SJSA1 (cell line): ENCODE measurements around the gene NEGR1. TPM values are rescaled to one million over a fixed set of nuclear protein-coding genes. Genes with fewer than 3 reads are reported as not detected.

Experiments
- DNase-seq, 2 experiments: peaks; one replicate each; pipeline ENCODE4 v3.0.0-alpha.2; 2015 to 2020; ENCODE audit warnings: low spot score in 2 of 2, low read depth in 1 of 2
- H3K27ac ChIP-seq: fragments of 250-450 bp; sonication (Bioruptor Pico); 2 replicates; pipeline ENCODE4 v1.5.1; 2020; ENCODE audit warnings: mild to moderate bottlenecking, moderate library complexity
- H3K27me3 ChIP-seq: fragments of 250-450 bp; sonication (Bioruptor Pico); replicated peaks from 2 replicates; pipeline ENCODE4 v1.5.1; 2020; ENCODE audit warnings: mild to moderate bottlenecking, moderate library complexity
- H3K36me3 ChIP-seq: fragments of 250-450 bp; sonication (Bioruptor Pico); 2 replicates; pipeline ENCODE4 v1.5.1; 2020; ENCODE audit warnings: mild to moderate bottlenecking
- H3K4me1 ChIP-seq: fragments of 250-450 bp; sonication (Bioruptor Pico); replicated peaks from 2 replicates; pipeline ENCODE4 v1.6.1; 2021; ENCODE audit warnings: mild to moderate bottlenecking
- H3K4me3 ChIP-seq: fragments of 250-450 bp; sonication (Bioruptor Pico); 2 replicates; pipeline ENCODE4 v1.5.1; 2020; ENCODE audit warnings: mild to moderate bottlenecking
- H3K9me3 ChIP-seq: fragments of 250-450 bp; sonication (Bioruptor Pico); replicated peaks from 2 replicates; pipeline ENCODE4 v1.5.1; 2020; ENCODE audit warnings: mild to moderate bottlenecking
- total RNA-seq: library from RNA; depleted of rRNA; stranded (reverse); fragments of >200 nt; shearing (Covaris generic); gene quantifications from 2 replicates; pipeline ENCODE4 v1.2.3, GENCODE V29; 2014

NEGR1 gene
- total RNA-seq, 1 experiment from 2014 or later = 1.9 TPM

DNA sequence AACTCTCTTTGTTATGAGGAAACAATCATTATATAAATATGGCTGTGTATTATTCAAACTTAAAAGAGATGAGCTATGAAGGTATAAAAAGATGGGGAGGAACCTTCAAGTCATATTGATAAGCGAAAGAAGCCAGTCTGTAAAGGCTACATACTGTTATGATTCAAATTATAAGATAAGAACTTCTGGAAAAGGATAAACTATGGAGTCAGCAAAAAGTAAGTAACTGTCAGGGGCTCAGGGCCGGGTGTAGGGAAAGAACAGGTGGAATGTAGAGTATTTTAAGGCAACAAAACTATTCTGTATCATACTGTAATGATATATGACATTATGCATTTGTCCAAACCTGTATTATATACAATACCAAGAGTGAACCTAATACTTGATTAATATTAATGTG is 628.4 kb downstream of the NEGR1 start:
- no peaks in the 10 kb centered on the region for H3K36me3 ChIP-seq
- H3K4me1 ChIP-seq = no peaks in the 10 kb centered on the region
- no peak overlapping the region for H3K27ac ChIP-seq

DNA sequence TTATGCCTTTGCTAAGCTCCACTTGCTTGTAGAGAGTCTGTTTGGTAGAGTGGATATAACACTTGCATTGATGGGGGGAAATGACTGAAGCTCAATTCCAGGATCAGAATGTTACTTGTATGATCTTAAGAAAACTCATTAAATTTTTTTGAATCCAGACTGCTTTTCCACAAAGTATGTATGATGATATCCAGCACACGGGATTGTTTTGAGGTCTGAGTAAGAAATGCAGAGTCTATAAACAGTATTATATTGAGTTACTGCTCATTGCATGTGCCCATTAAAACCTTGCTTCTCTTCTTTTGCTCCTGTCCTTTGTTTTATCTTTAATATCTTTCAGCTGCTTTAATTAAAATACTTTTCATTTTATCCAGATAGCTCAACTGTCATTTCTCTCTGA is 631.1 kb downstream of the NEGR1 start:
- no peaks in the 10 kb centered on the region for H3K36me3 ChIP-seq
- H3K27me3 ChIP-seq = no peaks in the 10 kb centered on the region
- H3K4me1 ChIP-seq = no peaks in the 10 kb centered on the region
- no peaks in the 10 kb centered on the region for H3K9me3 ChIP-seq
- no peak for DNase-seq
- no peak overlapping the region for H3K4me3 ChIP-seq
- no peak overlapping the region for H3K27ac ChIP-seq

More for the DNA sequence above, 628.4 kb downstream of the NEGR1 start:
- Histone ChIP-seq H3K4me3 (no peak overlapping the region), H3K9me3 (no peaks in the 10 kb centered on the region), H3K27me3 (no peaks in the 10 kb centered on the region)
- DNase-seq = no peak

DNA sequence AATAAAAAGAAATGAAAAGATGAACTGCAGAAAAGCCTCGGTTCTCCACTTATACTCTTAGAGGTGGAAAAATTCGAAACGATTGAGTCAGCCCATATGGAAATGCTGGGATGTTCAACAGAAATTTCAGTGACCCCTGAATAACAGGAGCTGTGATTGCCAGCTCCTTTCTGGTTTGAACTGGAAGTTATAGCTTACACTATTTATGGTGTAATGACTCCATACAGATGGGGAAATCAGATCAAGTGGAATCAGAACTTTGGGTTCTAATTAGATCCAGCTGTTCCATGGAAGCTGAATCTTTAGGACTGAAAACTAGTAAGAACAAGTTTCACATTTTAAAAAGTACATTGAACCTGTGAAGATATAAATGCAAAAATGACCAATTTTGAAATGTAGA is 632.2 kb downstream of the NEGR1 start:
- H3K36me3 ChIP-seq = no peaks in the 10 kb centered on the region
- no peaks in the 10 kb centered on the region for H3K4me1 ChIP-seq
- DNase-seq = no peak
- no peak overlapping the region for H3K27ac ChIP-seq
- H3K27me3 ChIP-seq = no peaks in the 10 kb centered on the region
- no peaks in the 10 kb centered on the region for H3K9me3 ChIP-seq
- H3K4me3 ChIP-seq = no peak overlapping the region

DNA sequence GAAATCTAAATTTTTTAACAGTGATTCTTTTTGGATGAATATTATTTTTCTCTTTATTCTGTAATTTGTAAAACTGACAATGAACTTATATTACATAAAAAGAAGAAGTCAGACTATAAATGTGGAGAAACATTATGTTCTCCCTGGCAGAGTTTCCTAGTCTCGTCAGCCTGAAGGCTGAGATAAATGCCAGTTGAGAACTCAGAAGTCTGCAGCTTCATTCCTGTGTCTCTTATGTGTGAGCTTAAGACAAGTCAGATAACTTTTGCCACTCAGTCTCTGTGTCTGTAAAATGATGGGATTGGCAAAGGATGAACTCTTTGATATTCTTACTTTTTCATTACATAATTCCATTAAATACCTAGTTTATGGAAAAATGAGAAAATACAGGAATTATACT is 632.7 kb downstream of the NEGR1 start:
- Histone ChIP-seq H3K4me1 (no peaks in the 10 kb centered on the region), H3K4me3 (no peak overlapping the region), H3K27me3 (no peaks in the 10 kb centered on the region), H3K9me3 (no peaks in the 10 kb centered on the region), H3K27ac (no peak overlapping the region), H3K36me3 (no peaks in the 10 kb centered on the region)
- no peak for DNase-seq

DNA sequence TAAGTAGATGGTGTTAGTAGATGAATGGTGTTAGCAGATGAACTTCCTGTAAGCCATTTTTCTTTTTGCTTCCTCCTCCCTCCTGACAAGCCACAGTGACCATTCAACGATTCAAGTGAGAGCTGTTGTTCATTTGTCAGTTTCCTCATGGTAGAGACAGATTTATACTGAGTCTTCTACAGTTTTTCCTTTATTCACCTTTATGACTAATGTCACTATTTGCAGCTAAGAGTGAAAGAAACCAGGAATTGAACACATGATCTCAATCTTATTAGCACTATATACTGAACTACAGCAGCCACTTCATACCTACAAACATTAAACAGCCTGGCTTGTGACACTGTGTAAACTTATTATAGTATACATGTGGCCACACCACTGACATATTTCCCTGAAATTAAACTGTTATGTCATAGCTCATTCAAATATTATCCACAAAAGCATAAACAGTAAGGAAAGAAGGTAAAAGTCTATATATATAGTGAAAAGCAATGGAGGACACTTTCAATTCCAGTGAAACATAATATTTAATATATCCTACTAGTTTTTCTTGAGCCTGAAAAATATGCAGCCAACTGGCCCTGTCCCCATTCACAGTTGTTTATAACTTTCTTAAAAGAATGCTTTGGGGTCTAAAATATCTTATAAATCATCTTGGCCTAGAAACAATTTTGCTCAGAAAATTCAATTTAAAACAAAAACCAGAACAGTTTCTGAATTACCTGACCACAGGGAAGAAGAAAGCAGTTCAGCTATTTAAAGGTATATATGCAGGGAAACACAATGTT is 634.6 kb downstream of the NEGR1 start:
- Histone ChIP-seq H3K4me3 (no peak overlapping the region), H3K27me3 (no peaks in the 10 kb centered on the region), H3K27ac (no peak overlapping the region), H3K4me1 (no peaks in the 10 kb centered on the region), H3K36me3 (no peaks in the 10 kb centered on the region), H3K9me3 (no peaks in the 10 kb centered on the region)
- DNase-seq = no peak

DNA sequence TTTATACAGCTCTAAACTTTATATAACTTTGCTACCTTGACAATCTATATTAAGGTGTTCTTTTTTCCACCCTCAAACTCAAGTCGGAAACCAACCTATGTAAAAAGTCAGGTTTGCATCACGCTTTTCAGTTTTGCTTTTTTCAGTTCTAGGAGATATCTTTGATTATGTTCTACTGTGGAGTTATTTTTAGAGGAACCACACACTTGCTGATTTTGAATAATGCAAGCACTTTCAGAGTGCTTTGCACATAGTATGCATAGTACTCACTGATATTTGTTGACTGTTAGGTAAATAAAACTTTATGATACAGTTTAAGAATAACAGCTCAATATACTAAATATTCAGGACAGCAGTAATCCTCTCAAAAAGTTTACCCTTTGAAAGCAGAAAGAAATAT is 637.3 kb downstream of the NEGR1 start:
- Histone ChIP-seq H3K36me3 (no peaks in the 10 kb centered on the region), H3K9me3 (no peaks in the 10 kb centered on the region), H3K27me3 (no peaks in the 10 kb centered on the region), H3K4me1 (no peaks in the 10 kb centered on the region), H3K4me3 (no peak overlapping the region), H3K27ac (no peak overlapping the region)
- DNase-seq = no peak

DNA sequence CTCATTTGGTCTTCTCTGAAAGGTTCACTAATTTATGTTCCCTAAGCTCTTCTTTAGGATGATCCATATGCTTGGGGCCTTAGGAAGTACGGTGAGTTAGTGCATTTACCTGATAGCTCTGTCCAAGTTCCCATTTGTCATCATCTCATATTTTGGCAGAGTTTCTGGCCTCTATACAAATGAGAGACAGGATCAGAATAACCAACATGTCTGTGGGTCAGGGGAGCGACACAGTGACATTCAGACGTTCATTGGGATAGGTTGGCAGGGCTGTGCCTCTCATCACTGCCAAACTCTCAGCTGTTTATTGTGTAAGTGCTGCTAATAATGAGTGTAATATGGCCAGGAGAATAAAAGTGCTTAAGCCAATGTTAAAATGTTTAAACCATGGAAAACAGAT is 640.4 kb downstream of the NEGR1 start:
- Histone ChIP-seq H3K4me3 (no peak overlapping the region), H3K27ac (no peak overlapping the region), H3K27me3 (no peaks in the 10 kb centered on the region), H3K9me3 (no peaks in the 10 kb centered on the region), H3K36me3 (no peaks in the 10 kb centered on the region), H3K4me1 (no peaks in the 10 kb centered on the region)
- no peak for DNase-seq

DNA sequence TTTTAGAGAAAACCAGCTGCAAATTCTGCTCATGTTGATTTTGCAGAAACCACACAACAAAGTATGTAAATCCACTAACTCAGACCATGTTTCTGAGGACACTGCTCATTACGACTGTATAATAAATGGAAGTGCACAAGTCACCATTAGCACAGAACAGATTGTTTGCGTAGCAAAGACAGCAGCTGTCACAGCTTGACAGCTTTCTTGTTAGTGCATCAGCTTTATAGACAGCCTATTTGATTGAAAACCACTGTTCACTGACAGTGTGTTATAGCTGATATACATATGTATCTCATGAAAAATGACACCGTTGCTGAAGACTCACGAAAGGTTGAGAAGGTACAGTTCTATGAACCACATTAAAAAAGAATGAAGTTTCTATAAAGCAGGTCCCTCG is 641.3 kb downstream of the NEGR1 start:
- Histone ChIP-seq H3K9me3 (no peaks in the 10 kb centered on the region), H3K4me1 (no peaks in the 10 kb centered on the region), H3K27ac (no peak overlapping the region), H3K36me3 (no peaks in the 10 kb centered on the region), H3K27me3 (no peaks in the 10 kb centered on the region), H3K4me3 (no peak overlapping the region)
- DNase-seq = no peak

DNA sequence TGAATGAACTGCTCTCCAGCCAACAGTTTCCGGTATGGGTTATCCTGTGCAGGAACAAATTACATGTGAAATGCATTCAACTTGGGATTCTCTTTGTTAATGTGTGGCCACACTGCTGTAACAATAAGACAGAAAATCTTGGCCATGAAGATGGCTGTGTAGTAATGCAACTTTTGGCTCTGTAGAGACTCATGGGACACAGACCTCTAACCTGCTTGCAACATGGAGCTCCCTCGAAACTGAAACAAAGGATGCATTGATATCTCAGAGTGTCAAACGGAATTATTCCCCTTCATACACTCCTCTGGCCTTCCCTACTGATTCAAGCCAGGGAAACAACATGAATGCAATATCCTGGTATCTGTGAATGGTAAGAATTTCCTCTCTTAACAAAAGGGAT is 642.2 kb downstream of the NEGR1 start:
- DNase-seq = no peak
- Histone ChIP-seq H3K27ac (no peak overlapping the region), H3K36me3 (no peaks in the 10 kb centered on the region), H3K9me3 (no peaks in the 10 kb centered on the region), H3K4me3 (no peak overlapping the region), H3K4me1 (no peaks in the 10 kb centered on the region), H3K27me3 (no peaks in the 10 kb centered on the region)

DNA sequence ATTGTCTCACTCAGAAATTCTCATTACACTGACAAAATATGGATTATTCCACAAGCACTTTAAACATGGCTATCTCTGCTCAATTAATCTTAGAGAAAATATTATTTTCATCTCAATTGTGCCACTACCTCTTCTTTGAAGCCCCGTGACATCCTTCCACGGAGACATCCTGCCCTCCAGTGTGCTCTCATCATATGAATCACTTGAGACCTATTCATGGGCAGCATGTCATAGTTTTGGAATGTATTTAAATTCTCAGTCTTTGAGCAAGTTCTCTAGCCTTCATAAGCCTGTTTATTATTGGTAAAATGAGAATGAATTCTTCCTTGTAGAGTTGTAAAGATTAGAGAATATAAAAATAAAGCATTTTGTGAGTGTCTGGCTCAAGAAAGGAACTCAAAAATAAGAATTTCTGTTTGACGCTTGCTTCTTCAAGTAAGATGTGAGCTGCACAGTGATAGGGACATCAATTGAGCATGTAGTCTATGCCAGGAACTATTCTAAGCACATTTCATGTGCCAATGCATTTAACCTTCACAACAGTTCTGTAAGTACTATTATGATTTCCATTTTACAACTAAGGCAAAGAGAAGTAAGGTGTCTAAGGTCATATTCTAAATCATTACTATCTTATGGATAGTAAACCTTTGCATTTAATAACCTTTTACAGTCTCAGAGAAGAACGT is 644.1 kb downstream of the NEGR1 start:
- H3K4me3 ChIP-seq = no peak overlapping the region
- H3K27me3 ChIP-seq = no peaks in the 10 kb centered on the region
- H3K9me3 ChIP-seq = no peaks in the 10 kb centered on the region
- no peak for DNase-seq
- no peak overlapping the region for H3K27ac ChIP-seq
- no peaks in the 10 kb centered on the region for H3K4me1 ChIP-seq
- H3K36me3 ChIP-seq = no peaks in the 10 kb centered on the region

DNA sequence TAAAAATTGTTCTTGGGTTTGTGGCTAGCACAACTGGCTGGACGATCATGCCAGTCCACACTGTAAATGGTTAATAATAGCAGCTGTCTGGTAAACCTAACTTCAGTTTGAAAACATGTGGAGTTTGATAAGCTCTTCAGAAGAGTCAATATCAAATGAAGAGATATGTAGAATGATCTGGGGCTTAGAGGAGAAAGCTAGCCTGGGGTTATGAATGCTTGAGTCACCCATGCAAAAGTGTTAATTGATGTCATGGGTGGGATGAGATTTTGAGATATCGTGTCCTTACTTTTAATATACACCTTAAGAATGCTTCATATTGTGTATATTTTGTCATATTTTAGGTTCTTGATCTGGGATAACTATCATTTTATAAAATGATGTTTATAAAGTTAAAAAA is 646.8 kb downstream of the NEGR1 start:
- Histone ChIP-seq H3K27ac (no peak overlapping the region), H3K36me3 (no peaks in the 10 kb centered on the region), H3K9me3 (no peaks in the 10 kb centered on the region), H3K27me3 (no peaks in the 10 kb centered on the region), H3K4me1 (no peaks in the 10 kb centered on the region), H3K4me3 (no peak overlapping the region)
- no peak for DNase-seq

DNA sequence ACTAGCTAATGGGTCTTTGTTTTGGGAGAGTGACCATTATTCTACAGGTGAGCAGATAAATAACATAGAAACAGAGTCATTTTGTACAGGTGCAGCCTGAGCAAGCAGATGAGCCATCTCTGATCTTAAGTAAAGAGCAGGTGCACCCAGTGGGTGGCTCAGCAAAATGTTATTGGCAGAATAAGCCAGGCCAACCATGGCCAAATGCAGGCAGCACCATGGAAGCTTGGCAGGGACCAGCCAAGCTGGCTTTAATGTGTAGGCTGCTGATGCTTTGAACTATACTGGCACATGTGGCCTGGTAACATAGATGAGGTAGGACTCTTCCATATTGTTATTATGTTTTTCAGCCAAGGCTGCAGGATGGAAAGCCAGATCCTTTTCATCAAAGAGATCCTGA is 648.2 kb downstream of the NEGR1 start:
- H3K4me1 ChIP-seq = no peaks in the 10 kb centered on the region
- no peak overlapping the region for H3K4me3 ChIP-seq
- DNase-seq = no peak
- no peak overlapping the region for H3K27ac ChIP-seq
- H3K9me3 ChIP-seq = no peaks in the 10 kb centered on the region
- no peaks in the 10 kb centered on the region for H3K36me3 ChIP-seq
- no peaks in the 10 kb centered on the region for H3K27me3 ChIP-seq

DNA sequence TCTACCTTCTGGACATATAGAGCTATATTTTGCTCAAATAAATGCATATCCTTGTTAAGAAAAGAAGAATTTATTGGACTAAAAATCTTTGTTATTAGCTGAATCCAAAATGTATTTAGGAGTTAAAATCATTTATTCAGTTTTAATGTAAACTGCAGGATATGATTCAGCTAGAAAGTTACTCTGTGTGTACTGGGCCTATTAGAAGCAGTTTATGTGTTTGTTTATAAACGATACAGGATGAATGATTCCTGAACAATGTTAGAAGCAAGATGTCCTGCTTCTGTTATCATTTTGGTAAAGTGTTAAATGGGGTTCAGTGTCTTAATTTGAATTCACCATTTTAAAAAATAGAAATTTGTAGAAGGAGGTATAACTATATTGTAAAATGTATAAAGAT is 652.3 kb downstream of the NEGR1 start:
- Histone ChIP-seq H3K9me3 (no peaks in the 10 kb centered on the region), H3K36me3 (no peaks in the 10 kb centered on the region), H3K4me1 (no peaks in the 10 kb centered on the region), H3K27me3 (no peaks in the 10 kb centered on the region), H3K4me3 (no peak overlapping the region), H3K27ac (no peak overlapping the region)
- DNase-seq = no peak

DNA sequence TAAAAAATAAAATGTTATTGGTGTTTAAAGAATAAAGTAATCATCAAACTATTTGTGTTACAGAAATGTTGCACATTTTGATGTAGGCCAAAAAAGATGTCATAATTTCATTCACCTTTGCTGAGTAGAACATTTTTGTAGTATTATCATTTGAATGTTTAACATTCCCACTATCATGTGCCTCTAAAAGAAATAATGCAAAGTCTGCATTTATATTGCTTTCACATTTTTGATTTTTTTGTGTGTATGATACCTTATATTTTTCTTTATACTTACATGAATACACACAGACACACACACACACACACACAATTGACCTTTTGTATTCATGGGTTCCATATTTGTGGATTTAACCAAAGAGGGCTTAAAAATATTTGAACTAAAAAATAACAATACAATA is 657.3 kb downstream of the NEGR1 start:
- H3K36me3 ChIP-seq = no peaks in the 10 kb centered on the region
- H3K27ac ChIP-seq = no peak overlapping the region
- H3K27me3 ChIP-seq = no peaks in the 10 kb centered on the region
- no peak overlapping the region for H3K4me3 ChIP-seq
- H3K9me3 ChIP-seq = no peaks in the 10 kb centered on the region
- no peaks in the 10 kb centered on the region for H3K4me1 ChIP-seq
- no peak for DNase-seq
